GM21576 (cell line): ENCODE data around the gene PRTG.
"Not testable (repeated sequence)": the region's sequence is repeated elsewhere in the genome, so short reads cannot be mapped to it uniquely, and the experiment has no call there.

Experiments used
- ATAC-seq: cut with Tn5 transposase; IDR thresholded peaks from one replicate; pipeline ENCODE4 v1.9.1; 2021; ENCODE audit warnings: mild to moderate bottlenecking, moderate library complexity; ENCODE audit not compliant: unreplicated experiment

Gene PRTG

DNA sequence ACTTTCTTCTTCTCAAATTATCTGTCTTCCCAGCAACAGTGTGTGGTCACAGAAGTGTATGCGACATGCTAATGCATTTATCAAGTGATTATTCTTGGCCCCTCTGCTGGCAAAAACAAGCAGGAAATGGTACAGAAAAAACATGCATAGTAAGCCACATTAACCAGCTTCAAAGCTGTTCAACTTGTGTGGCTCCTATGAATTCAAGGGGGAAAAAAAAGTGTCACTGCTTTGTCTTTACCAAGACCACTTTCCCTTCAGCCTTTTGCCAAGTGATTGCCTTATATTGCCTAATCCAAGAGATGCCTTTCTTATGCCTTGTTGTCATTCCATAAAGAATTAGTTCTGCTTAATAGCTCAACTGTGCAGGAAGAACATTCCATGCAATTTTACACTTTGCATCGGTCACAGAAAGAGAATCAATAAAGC lies 39.1 kb downstream of the PRTG start:
- no peak for ATAC-seq

DNA sequence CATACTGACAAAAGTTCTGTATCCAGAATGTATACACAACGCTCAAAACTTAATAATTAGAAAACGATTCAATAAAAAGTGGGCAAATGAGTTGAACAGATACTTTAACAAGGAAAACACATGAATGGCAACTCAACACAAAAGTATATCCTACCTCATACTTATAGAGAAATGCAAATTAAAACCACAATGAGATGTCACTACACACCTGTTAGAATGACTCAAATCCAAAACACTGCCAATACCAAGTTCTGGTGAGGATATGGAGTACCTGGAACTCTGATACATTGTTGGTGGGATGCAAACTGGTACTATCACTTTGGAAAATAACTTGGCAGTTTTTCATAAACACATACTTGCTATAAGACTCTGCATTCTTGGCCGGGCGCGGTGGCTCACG lies 42.1 kb downstream of the PRTG start:
- ATAC-seq, result no peak

GRCh38 chr15:55698653-55699052 lies 44.3 kb downstream of the PRTG start:
- no peak for ATAC-seq

- no peak for ATAC-seq
Observed at GRCh38 chr15:55696221-55696620, 46.7 kb downstream of the PRTG start.

- no peak for ATAC-seq
Observed at GRCh38 chr15:55695432-55695831, 47.5 kb downstream of the PRTG start.

DNA sequence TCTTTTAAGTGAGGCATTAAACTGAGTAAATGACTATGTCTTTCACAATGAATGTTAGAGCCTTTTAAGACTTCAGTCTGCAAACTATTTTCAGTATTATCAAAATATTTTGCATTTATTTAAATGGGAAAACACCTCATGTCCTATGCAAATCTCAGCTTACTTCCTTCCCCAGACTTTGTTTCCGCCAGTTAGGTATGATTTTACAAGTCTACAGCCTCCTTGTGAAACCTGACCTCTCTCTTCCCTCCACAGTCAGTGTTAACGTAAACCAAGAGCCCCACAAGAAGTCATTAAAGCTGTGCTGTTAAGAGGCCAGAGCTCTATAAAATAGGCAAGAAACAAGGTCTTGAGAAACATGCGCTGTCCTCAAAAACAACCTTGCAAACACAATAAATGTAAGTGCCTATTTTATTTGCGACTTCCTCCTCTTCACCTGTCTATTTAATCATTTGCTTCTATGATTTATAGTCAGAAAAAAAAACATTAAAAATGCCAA lies 48.3 kb downstream of the PRTG start:
- ATAC-seq, result peak; percentile 98

DNA sequence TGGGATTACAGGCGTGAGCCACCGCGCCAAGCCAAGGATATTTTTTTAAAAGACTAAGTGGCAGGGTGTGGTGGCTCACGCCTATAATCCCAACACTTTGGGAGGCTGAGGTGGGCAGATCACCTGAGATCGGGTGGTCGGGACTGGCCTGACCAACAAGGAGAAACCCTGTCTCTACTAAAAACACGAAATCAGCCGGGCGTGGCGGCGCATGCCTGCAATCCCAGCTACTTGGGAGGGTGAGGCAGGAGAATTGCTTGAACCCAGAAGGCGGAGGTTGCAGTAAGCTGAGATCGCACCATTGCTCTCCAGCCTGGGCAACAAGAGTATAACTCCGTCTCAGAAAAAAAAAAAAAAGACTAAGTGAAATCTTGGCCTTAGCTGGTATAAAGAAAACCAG lies 49.8 kb downstream of the PRTG start:
- not testable (repeated sequence) for ATAC-seq

DNA sequence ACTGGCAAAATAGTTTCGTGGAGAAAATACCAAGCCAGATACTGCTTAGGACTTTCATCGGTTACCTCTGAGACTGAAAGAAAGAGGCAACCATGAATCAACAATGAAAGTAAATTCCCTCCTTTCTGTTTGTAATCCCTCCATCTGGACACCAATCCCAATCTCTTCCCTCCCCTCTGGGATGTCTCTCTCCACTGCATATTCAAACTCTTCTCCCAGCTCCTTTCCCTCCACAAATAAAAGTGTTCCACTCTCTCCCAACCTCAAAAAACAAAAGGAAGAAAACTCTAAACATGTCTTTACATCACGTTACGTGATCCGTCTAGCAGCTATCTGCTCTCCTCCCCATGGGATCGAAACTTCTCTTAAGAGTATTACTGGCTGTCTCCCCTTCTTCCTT lies 55.2 kb downstream of the PRTG start:
- no peak for ATAC-seq

DNA sequence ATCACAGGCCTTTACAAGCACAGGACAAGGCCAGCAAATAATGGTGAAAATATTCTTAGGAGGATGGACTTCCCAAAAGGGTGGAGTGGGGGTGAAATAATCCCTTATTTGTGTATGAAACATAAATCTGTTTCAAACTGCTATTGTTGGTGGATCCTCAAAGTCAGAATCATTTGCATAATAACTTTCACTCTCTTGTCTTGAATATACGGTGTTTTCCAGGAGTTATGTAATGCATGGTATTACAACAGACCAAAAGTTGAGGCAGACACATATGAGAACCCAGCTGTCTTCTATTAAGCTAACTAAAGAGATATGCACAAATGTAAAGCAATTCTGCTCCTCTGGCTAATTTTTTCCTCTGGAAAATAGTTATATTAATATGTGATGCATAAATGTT lies 57.7 kb downstream of the PRTG start:
- peak; percentile 85 for ATAC-seq

GRCh38 chr15:55683376-55683775 lies 59.6 kb downstream of the PRTG start:
- no peak for ATAC-seq

GRCh38 chr15:55681631-55682030 lies 61.3 kb downstream of the PRTG start:
- peak; percentile 57 for ATAC-seq

GRCh38 chr15:55676507-55676906 lies 66.4 kb downstream of the PRTG start:
- ATAC-seq, result no peak

DNA sequence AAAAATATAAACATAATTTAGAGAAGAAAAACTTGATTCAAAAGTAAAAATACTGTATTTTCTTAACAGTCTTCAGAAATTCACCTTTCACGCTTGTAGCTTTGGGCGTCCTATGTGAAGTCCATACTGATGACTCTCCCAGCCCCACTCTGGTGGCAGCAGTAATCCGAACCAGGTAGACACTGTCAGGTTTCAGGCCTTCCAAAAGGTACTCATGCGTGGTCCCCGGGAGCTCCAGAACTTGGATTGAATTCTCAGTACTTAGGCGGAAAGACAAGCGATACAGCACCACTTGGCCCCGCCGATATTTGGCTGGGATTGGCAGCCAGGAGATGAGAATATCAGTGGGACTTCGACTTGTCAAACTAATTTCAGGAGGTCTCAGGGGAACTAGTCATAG lies 69.7 kb downstream of the PRTG start:
- ATAC-seq, result no peak

DNA sequence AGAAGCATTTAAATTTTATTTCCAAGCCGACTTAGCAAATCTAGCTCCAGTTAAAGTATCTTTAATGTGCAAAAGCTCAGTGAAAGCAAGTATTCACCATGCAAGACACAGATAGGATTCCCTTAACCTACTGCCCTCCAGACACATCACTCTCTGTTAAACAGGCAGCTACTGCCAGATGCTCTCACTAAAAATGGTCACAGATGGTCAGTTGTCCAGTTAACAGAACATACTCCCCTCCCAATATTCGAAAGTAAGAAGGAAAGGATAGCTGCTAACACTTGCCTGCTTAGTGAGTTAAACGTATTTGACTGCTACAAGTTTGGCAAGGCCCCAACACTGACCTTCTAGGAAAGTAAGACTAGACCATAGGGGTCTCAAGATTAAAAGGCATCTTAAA lies 73.7 kb downstream of the PRTG start:
- no peak for ATAC-seq

- no peak for ATAC-seq
Observed at GRCh38 chr15:55665605-55666227, 77.2 kb downstream of the PRTG start.

GRCh38 chr15:55661428-55661827 lies 81.5 kb downstream of the PRTG start:
- ATAC-seq, result no peak

- ATAC-seq, result no peak
Observed at GRCh38 chr15:55660153-55660552, 82.8 kb downstream of the PRTG start.

DNA sequence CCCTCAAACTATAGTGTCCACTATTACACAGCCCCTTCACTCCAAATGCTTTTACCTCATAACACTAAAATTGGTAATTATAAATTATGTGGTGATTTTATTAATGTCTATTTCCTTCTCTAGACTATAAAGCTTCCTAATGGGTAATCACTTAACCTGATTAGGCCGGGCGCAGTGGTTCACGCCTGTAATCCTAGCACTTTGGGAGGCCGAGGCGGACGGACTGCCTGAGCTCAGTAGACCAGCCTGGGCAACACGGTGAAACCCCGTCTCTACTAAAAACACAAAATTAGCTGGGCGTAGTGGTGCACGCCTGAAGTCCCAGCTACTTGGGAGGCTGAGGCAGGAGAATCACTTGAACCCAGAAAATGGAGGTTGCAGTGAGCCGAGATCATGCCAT lies 83.5 kb downstream of the PRTG start:
- ATAC-seq, result no peak

GRCh38 chr15:55658886-55659285 lies 84.1 kb downstream of the PRTG start:
- ATAC-seq, result no peak

DNA sequence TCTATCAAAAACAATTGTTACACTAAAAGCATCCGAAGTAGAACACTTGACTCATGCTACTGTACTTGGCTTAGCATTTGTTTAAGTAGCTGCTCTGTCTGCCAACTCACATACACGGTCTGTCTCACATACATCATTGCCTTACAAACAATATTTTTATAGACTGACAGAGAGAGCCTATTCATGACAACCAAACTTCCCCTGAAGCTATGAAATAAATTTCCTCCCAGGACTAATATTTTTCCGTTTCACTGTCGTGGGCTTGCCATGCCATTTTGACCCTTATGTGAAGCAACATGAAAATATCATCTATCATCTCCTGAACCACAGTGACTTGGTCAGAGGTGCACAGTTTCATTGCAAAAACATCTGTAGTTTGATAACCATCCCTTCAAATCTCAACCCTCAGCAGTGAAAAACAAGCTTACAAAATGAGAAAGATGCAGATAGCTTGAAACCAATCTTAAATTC lies 88.4 kb downstream of the PRTG start:
- ATAC-seq, result no peak

DNA sequence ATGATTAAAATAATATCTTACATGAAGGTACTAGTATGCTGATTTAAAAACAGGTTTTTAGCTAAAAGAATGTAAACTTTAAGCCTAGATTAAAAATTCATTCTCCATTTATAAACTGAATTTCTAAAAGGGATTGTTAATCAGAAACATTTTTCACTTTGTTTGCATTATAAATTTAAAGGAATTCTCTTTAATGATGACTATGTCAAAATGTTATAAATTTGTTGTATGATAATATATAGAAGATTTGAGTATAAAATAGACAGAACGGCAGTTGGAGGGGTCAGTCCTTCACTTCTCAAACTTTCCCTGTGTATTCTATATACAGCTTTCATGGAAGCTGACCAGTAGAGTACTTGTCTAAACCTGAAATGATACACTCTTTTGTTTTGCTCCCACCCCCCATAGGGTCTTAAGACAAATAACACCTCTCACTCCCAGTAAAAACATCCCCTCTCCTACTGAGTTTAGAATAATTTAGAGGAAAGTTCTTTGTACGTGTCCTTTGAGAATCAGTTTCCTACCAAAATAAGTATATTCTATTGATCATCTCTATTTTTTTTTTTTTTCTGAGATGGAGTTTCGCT lies 90.0 kb downstream of the PRTG start:
- no peak for ATAC-seq

- ATAC-seq, result no peak
Observed at GRCh38 chr15:55652359-55652758, 90.6 kb downstream of the PRTG start.

DNA sequence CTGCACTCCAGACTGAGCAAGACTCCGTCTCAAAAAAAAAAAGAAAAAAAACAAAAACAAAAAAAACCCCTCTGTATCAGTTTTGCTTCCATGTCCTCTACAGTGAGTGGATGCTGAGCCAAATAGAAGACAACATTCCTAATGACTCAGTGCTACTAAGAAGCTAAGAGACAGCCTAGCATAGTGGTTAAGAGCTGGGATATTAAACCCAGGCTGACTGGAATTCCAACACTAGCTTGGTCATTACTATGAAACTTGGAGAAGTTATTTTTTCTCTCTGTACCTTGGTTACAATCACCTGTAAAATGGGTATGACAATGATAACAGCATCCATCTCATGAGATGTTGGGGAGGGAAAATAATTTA lies 93.9 kb downstream of the PRTG start:
- no peak for ATAC-seq
